ENCODE data around the gene RRBP1.

RRBP1 gene

GRCh38 chr20:17629678-17630089 lies 52.4 kb downstream of the RRBP1 start:
- H3K4me1 ChIP-seq (ENCODE audit: low read length), result no peaks in the 10 kb centered on the region
- TF ChIP-seq EZH2 (optimal IDR thresholded peaks at IDR 0.05; ENCODE audit: low read depth, low read length) (no peak), CTCF (IDR thresholded peaks at IDR 0.05; ENCODE audit: low read length) (no peak), EZH2phosphoT487 (IDR thresholded peaks at IDR 0.05; ENCODE audit: low read length) (no peak)
- no peak for DNase-seq
- H3K79me2 ChIP-seq (ENCODE audit: low read length), result peaks cover 97% of the 10 kb centered on the region
- H3K9ac ChIP-seq (ENCODE audit: low read length), result no peak overlapping the region
- no peaks in the 10 kb centered on the region for H3K9me3 ChIP-seq (replicated peaks; ENCODE audit: insufficient read depth, low read length)
- H3K4me2 ChIP-seq (ENCODE audit: low read depth, low read length), result no peak overlapping the region
- H3F3A ChIP-seq (ENCODE audit: insufficient read depth, low read length), result no peaks in the 10 kb centered on the region
- no peak overlapping the region for H2AFZ ChIP-seq (ENCODE audit: low read length)
- peaks cover 4% of the 10 kb centered on the region; the same call in 1 of the 2 replicates for H4K20me1 ChIP-seq (ENCODE audit: insufficient read depth, low read length)
- no peaks in the 10 kb centered on the region for H3K9me2 ChIP-seq (replicated peaks; ENCODE audit: insufficient read depth, low read length)
- H3K27me3 ChIP-seq (replicated peaks; ENCODE audit: insufficient read depth, low read length), result no peaks in the 10 kb centered on the region
- H3K4me3 ChIP-seq (ENCODE audit: low read length), result no peak overlapping the region
- H3K36me3 ChIP-seq (replicated peaks; ENCODE audit: insufficient read depth, low read length), result peaks cover 37% of the 10 kb centered on the region
- no peak overlapping the region for H3K27ac ChIP-seq (ENCODE audit: low read length)

- H3K9ac ChIP-seq (ENCODE audit: low read length), result no peak overlapping the region
- H3K36me3 ChIP-seq (replicated peaks; ENCODE audit: insufficient read depth, low read length), result peaks cover 37% of the 10 kb centered on the region
These were observed 53.0 kb downstream of the RRBP1 start for GRCh38 chr20:17629025-17629424.

GRCh38 chr20:17628101-17628841 lies 53.8 kb downstream of the RRBP1 start:
- H3K9me3 ChIP-seq (replicated peaks; ENCODE audit: insufficient read depth, low read length), result no peaks in the 10 kb centered on the region
- TF ChIP-seq EZH2 (optimal IDR thresholded peaks at IDR 0.05; ENCODE audit: low read depth, low read length), result no peak
- no peak for TF ChIP-seq EZH2phosphoT487 (IDR thresholded peaks at IDR 0.05; ENCODE audit: low read length)
- no peak for TF ChIP-seq CTCF (IDR thresholded peaks at IDR 0.05; ENCODE audit: low read length)
- no peaks in the 10 kb centered on the region for H3K27me3 ChIP-seq (replicated peaks; ENCODE audit: insufficient read depth, low read length)
- H3F3A ChIP-seq (ENCODE audit: insufficient read depth, low read length), result no peaks in the 10 kb centered on the region
- no peaks in the 10 kb centered on the region for H3K9me2 ChIP-seq (replicated peaks; ENCODE audit: insufficient read depth, low read length)
- no peak overlapping the region for H3K27ac ChIP-seq (ENCODE audit: low read length)
- no peak overlapping the region for H3K4me3 ChIP-seq (ENCODE audit: low read length)
- H3K4me2 ChIP-seq (ENCODE audit: low read depth, low read length), result no peak overlapping the region
- H3K79me2 ChIP-seq (ENCODE audit: low read length), result peaks cover 89% of the 10 kb centered on the region
- DNase-seq, result no peak
- no peaks in the 10 kb centered on the region for H3K4me1 ChIP-seq (ENCODE audit: low read length)
- H3K9ac ChIP-seq (ENCODE audit: low read length), result no peak overlapping the region
- H3K36me3 ChIP-seq (replicated peaks; ENCODE audit: insufficient read depth, low read length), result peaks cover 31% of the 10 kb centered on the region
- no peak overlapping the region for H2AFZ ChIP-seq (ENCODE audit: low read length)
- H4K20me1 ChIP-seq (ENCODE audit: insufficient read depth, low read length), result peaks cover 4% of the 10 kb centered on the region; the same call in 1 of the 2 replicates

More at GRCh38 chr20:17629025-17629424, 53.0 kb downstream of the RRBP1 start:
- TF ChIP-seq EZH2phosphoT487 (IDR thresholded peaks at IDR 0.05; ENCODE audit: low read length), result no peak
- no peak overlapping the region for H3K4me2 ChIP-seq (ENCODE audit: low read depth, low read length)
- H3K4me3 ChIP-seq (ENCODE audit: low read length), result no peak overlapping the region
- H3K79me2 ChIP-seq (ENCODE audit: low read length), result peaks cover 96% of the 10 kb centered on the region
- H3K27ac ChIP-seq (ENCODE audit: low read length), result no peak overlapping the region
- H3F3A ChIP-seq (ENCODE audit: insufficient read depth, low read length), result no peaks in the 10 kb centered on the region
- peaks cover 4% of the 10 kb centered on the region; the same call in 1 of the 2 replicates for H4K20me1 ChIP-seq (ENCODE audit: insufficient read depth, low read length)
- DNase-seq, result no peak
- no peaks in the 10 kb centered on the region for H3K9me2 ChIP-seq (replicated peaks; ENCODE audit: insufficient read depth, low read length)
- no peaks in the 10 kb centered on the region for H3K4me1 ChIP-seq (ENCODE audit: low read length)
- H3K27me3 ChIP-seq (replicated peaks; ENCODE audit: insufficient read depth, low read length), result no peaks in the 10 kb centered on the region
- no peaks in the 10 kb centered on the region for H3K9me3 ChIP-seq (replicated peaks; ENCODE audit: insufficient read depth, low read length)
- no peak overlapping the region for H2AFZ ChIP-seq (ENCODE audit: low read length)
